22Rv1 (cell line): ENCODE data around the gene SMCO2.

ENCODE experiments used
- ZFX ChIP-seq: fragments of 450-650 bp; IDR thresholded peaks from 2 replicates; pipeline ENCODE4 v1.6.1; 2017; ENCODE audit warnings: antibody characterized with exemption, borderline replicate concordance
- TF ChIP-seq, protein P1 (sequence below): fragments of 450-650 bp; IDR thresholded peaks from 2 replicates; pipeline ENCODE4 v1.5.1; 2017; ENCODE audit warnings: mild to moderate bottlenecking

DNA sequence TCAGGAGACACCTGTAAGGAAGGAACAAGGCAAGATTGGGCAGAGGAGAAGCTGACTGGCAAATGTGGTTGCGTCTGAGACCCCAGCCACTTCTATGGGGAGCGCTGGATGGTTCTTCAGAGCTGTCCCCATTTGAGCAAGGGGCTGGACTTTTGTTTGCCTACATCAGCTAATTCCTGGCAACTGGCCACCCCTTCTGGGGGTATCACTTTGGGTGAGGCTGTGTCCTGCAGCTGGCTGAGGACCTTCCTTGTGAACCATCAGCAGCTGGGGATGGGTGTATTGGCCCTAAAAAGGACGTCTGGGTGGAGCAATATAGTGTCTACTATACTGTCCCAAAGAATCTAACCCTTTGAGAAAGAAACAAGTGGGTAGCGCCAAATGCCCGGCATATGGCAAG lies 101.1 kb downstream of the SMCO2 start:
- TF ChIP-seq, protein P1, sequence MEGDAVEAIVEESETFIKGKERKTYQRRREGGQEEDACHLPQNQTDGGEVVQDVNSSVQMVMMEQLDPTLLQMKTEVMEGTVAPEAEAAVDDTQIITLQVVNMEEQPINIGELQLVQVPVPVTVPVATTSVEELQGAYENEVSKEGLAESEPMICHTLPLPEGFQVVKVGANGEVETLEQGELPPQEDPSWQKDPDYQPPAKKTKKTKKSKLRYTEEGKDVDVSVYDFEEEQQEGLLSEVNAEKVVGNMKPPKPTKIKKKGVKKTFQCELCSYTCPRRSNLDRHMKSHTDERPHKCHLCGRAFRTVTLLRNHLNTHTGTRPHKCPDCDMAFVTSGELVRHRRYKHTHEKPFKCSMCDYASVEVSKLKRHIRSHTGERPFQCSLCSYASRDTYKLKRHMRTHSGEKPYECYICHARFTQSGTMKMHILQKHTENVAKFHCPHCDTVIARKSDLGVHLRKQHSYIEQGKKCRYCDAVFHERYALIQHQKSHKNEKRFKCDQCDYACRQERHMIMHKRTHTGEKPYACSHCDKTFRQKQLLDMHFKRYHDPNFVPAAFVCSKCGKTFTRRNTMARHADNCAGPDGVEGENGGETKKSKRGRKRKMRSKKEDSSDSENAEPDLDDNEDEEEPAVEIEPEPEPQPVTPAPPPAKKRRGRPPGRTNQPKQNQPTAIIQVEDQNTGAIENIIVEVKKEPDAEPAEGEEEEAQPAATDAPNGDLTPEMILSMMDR: no peak
- TF ChIP-seq ZFX: no peak
